Measurements from ENCODE around the gene PILRA.

The PILRA gene

GRCh38 chr7:100413889-100414288, 40.6 kb downstream of the PILRA start:
- no peak for DNase-seq

GRCh38 chr7:100415448-100415847, 42.2 kb downstream of the PILRA start:
- no peak for DNase-seq

GRCh38 chr7:100418930-100419659, 45.8 kb downstream of the PILRA start:
- DNase-seq: no peak

GRCh38 chr7:100419660-100420226, 46.5 kb downstream of the PILRA start:
- DNase-seq: no peak

- no peak for DNase-seq
Observed at GRCh38 chr7:100423315-100423714, 50.0 kb downstream of the PILRA start.

- no peak for DNase-seq
Observed at GRCh38 chr7:100425347-100425746, 52.1 kb downstream of the PILRA start.

- no peak for DNase-seq
Observed at GRCh38 chr7:100426516-100426915, 53.2 kb downstream of the PILRA start.

- DNase-seq: no peak
Observed at GRCh38 chr7:100427762-100428198, 54.5 kb downstream of the PILRA start.

GRCh38 chr7:100428199-100428966, 55.1 kb downstream of the PILRA start, which contains the start of gene ZCWPW1:
ZCWPW1 (minus strand) TSS chr7:100428703; CDS start chr7:100420649, 8,054 bp downstream.
- DNase-seq: peak; percentile 94

- peak; percentile 97 for DNase-seq
Observed at GRCh38 chr7:100428967-100429636, 55.8 kb downstream of the PILRA start.

GRCh38 chr7:100429637-100430492, 56.6 kb downstream of the PILRA start, which contains the start of gene MEPCE:
MEPCE (plus strand) TSS chr7:100429831; CDS start chr7:100430019, 188 bp downstream.
- peak; percentile 81 for DNase-seq

- DNase-seq: no peak
Observed at GRCh38 chr7:100430493-100431285, 57.4 kb downstream of the PILRA start.

GRCh38 chr7:100431286-100431735, 58.0 kb downstream of the PILRA start:
- DNase-seq: no peak

- DNase-seq: no peak
Observed at GRCh38 chr7:100432053-100432452, 58.8 kb downstream of the PILRA start.

GRCh38 chr7:100432621-100433275, 59.5 kb downstream of the PILRA start:
- no peak for DNase-seq

GRCh38 chr7:100433276-100433591, 59.9 kb downstream of the PILRA start:
- no peak for DNase-seq

- no peak for DNase-seq
Observed at GRCh38 chr7:100433592-100434296, 60.5 kb downstream of the PILRA start.

GRCh38 chr7:100434297-100435144, 61.2 kb downstream of the PILRA start:
- DNase-seq: no peak

All from NCI-H2029 treated with DMSO at 0.1 percent for 48 hours (cell line).